ENCODE measurements around the gene C2orf72.

C2orf72 gene

DNA sequence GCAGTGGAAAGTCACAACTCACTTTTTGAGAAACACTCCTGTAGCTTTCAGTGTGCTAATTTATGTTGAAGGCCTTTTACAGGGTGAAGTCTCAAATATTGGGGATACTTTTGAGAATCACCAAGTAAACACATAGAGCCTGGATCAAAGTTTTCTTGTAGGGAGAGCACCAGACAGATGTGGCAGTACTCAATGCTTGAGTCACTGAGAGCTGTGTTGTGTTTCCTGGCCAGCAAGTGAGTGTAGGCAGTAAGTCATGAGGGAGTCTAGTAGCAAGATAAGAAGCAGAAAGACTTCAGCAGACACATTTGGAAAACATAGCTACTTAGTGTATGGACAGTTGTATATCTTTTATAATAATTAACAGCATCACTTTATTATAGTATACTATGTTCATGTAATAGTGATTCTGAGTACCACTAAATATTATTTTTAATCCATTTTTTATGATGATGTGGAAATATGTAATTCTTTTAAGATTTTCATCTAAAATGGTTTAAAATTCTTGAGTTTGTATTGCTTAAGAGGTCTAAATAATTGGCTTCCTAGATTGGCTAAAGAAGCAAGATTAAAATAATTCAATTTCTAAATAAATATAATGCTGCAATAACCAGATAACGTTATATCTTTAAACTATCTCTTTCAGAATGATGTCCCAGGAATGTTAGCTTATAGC lies 32.2 kb downstream of the C2orf72 start:
- no peak for DNase-seq (ENCODE audit: low read depth)

DNA sequence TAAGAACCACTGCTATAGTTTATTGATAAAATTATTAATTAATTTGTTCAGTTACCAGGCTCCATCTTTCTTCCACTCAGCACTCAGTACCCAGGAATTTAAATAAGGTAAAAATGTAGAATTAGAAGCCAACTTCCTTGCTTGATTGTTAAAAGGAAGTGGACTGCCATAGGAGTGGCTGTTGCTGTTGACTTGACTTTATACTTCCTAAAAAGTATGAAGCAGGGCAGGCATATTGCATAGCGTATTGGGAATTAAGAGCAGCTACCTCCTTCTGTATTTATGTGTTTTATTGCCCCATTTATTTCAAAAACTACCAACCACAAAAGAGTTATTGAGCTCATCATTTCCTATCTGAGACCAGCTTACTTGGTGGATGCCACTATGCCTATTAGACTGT lies 47.2 kb downstream of the C2orf72 start:
- no peak for DNase-seq (ENCODE audit: low read depth)
- TF ChIP-seq, protein P1, sequence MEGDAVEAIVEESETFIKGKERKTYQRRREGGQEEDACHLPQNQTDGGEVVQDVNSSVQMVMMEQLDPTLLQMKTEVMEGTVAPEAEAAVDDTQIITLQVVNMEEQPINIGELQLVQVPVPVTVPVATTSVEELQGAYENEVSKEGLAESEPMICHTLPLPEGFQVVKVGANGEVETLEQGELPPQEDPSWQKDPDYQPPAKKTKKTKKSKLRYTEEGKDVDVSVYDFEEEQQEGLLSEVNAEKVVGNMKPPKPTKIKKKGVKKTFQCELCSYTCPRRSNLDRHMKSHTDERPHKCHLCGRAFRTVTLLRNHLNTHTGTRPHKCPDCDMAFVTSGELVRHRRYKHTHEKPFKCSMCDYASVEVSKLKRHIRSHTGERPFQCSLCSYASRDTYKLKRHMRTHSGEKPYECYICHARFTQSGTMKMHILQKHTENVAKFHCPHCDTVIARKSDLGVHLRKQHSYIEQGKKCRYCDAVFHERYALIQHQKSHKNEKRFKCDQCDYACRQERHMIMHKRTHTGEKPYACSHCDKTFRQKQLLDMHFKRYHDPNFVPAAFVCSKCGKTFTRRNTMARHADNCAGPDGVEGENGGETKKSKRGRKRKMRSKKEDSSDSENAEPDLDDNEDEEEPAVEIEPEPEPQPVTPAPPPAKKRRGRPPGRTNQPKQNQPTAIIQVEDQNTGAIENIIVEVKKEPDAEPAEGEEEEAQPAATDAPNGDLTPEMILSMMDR (IDR thresholded peaks at IDR 0.05; ENCODE audit: insufficient read depth, low read depth, low read length, missing control alignments) = no peak
- H3K4me3 ChIP-seq (ENCODE audit: low read depth, low read length) = no peak overlapping the region

More for the DNA sequence above, 32.2 kb downstream of the C2orf72 start:
- TF ChIP-seq, protein P1 (IDR thresholded peaks at IDR 0.05; ENCODE audit: insufficient read depth, low read depth, low read length, missing control alignments) = no peak
- H3K4me3 ChIP-seq (ENCODE audit: low read depth, low read length) = no peak overlapping the region

DNA sequence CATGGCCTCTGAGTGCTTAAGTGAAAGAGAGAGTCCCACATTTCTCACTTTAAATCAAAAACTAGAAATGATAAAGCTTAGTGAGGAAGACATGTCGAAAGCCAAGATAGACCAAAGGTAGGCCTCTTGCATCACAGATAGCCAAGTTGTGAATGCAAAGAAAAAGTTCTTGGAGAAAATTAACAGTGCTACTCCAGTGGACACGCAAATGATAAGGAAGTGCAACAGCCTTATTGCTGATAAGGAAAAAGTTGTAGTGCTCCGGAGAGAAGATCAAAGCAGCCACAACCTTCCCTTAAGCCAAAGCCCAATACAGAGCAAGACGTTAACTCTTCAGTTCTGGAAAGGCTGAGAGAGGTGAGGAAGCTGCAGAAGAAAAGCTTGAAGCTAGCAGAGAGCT lies 51.4 kb downstream of the C2orf72 start:
- TF ChIP-seq, protein P1 (IDR thresholded peaks at IDR 0.05; ENCODE audit: insufficient read depth, low read depth, low read length, missing control alignments) = no peak
- DNase-seq (ENCODE audit: low read depth) = no peak
- no peak overlapping the region for H3K4me3 ChIP-seq (ENCODE audit: low read depth, low read length)

DNA sequence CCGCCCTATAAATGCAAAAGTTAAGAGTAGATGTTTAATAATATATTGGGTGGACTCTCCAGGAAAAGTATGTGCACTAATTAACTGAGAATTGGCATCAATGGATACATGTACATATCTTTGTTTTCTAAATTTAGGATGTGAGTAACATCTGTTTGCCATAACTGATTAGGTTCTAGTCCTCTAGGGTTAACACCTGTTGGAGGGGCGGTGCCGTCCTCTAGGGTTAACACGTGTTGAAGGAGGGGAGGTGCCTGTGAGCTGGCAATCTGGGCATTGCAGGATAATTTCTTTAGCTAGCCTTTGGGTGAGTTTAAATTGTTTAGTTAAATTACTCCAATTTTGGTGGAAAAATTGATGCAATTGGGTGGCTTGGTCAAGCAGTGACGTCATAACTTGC lies 56.6 kb downstream of the C2orf72 start:
- no peak for DNase-seq (ENCODE audit: low read depth)
- TF ChIP-seq, protein P1 (IDR thresholded peaks at IDR 0.05; ENCODE audit: insufficient read depth, low read depth, low read length, missing control alignments) = no peak
- no peak overlapping the region for H3K4me3 ChIP-seq (ENCODE audit: low read depth, low read length)

DNA sequence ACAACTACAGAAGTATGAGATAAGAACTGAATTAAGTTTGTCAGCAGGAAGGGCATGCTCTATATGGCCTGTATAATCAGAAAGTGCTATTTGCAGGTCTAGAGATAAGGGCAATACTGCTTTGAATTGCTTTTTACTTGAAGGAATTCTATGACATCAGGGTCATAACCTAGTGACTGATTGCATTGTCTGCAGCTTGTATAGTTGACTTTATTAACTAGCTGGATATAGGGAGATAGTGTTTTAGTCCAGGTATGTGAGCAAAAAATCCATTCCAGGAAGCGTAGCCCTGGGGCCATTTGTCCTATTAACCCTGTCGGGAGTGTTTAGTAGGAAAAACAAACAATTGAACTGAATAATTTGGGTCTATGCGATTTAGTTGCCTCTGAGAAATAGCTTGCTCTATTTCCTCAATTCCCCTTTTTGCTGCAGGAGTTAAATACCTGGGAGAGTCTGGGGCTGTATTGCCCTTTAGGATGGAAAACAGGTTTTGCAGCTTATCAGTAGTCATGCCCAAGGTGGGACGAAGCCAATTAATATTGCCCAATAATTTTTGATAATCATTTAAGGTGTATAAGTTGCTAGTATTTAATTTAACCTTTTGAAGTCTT lies 57.5 kb downstream of the C2orf72 start:
- DNase-seq (ENCODE audit: low read depth) = no peak
- TF ChIP-seq, protein P1 (IDR thresholded peaks at IDR 0.05; ENCODE audit: insufficient read depth, low read depth, low read length, missing control alignments) = no peak
- H3K4me3 ChIP-seq (ENCODE audit: low read depth, low read length) = no peak overlapping the region

Data from GM12865 (cell line).